A549 (cell line): Measurements from ENCODE around the gene ABCB8. TPM values are rescaled to one million over a fixed set of nuclear protein-coding genes. Genes with fewer than 3 reads are reported as not detected.

Experiments
- ATAC-seq, 2 experiments: fragments of 200-7000 bp in 1 of 2; fragments of >200 bp in 1 of 2; cut with Nextera tagmentation in 1 of 2; cut with Tn5 transposase in 1 of 2; 3 replicates each; pipeline versions ENCODE4 v1.8.0 to v1.9.1; 2018 to 2020; ENCODE audit warnings: mild to moderate bottlenecking in 1 of 2, moderate library complexity in 1 of 2
- CTCF ChIA-PET: fragments of 300-600 bp; sonication (Branson Sonifier 250); formaldehyde crosslinking; extraction: SDS; loops from one replicate; lab custom pipeline; 2021; ENCODE audit warnings: antibody characterized with exemption, inconsistent platforms; lab: Yijun Ruan, JAX
- POLR2A ChIA-PET: fragments of 350-600 bp; formaldehyde crosslinking; extraction: SDS; loops from one replicate; lab custom pipeline; 2021; ENCODE audit warnings: antibody characterized with exemption, inconsistent platforms; lab: Yijun Ruan, JAX
- DNase-seq, 2 experiments: peaks; one replicate each; pipeline versions ENCODE4 v3.0.0 to v3.0.0-alpha.2; 2011 to 2016; ENCODE audit warnings: low read depth in 1 of 2, low spot score in 1 of 2
- FAIRE-seq: peaks from 2 replicates; lab custom pipeline; 2011; peaks lifted over from hg19 to GRCh38; lab: Jason Lieb, UNC
- H3K27ac ChIP-seq, 2 experiments: fragments of >200 bp; sonication (Bioruptor Twin); formaldehyde crosslinking; 3 replicates each; pipeline ENCODE4 v1.5.1; 2016 to 2017
- H3K4me1 ChIP-seq: fragments of >200 bp; sonication (Bioruptor Twin); formaldehyde crosslinking; 3 replicates; pipeline ENCODE4 v1.6.1; 2016
- H3K4me2 ChIP-seq: fragments of >200 bp; sonication (Bioruptor Twin); formaldehyde crosslinking; 3 replicates; pipeline ENCODE4 v1.6.1; 2016
- H3K4me3 ChIP-seq: fragments of >200 bp; sonication (Bioruptor Twin); formaldehyde crosslinking; 3 replicates; pipeline ENCODE4 v1.5.1; 2016
- H3K9me3 ChIP-seq: fragments of >200 bp; sonication (Bioruptor Twin); formaldehyde crosslinking; 3 replicates; pipeline ENCODE4 v1.6.1; 2016
- CBX2 ChIP-seq: fragments of 200-600 bp; sonication (generic); IDR thresholded peaks from 2 replicates; pipeline ENCODE4 v1.6.1; 2016; ENCODE audit warnings: low read depth, mild to moderate bottlenecking, borderline replicate concordance
- CBX8 ChIP-seq: fragments of 200-600 bp; sonication (generic); IDR thresholded peaks from 2 replicates; pipeline ENCODE4 v1.6.1; 2016
- EHF ChIP-seq: fragments of 250-450 bp; sonication (Bioruptor Pico); IDR thresholded peaks from 2 replicates; pipeline ENCODE4 v1.5.0; 2020; ENCODE audit warnings: mild to moderate bottlenecking
- EHMT2 ChIP-seq: fragments of 200-600 bp; sonication (generic); IDR thresholded peaks from 2 replicates; pipeline ENCODE4 v1.6.1; 2016; ENCODE audit warnings: antibody characterized with exemption, low read depth, mild to moderate bottlenecking, moderate library complexity
- HOXB5 ChIP-seq: fragments of 250-450 bp; sonication (Bioruptor Pico); IDR thresholded peaks from 2 replicates; pipeline ENCODE4 v1.5.0; 2020; ENCODE audit warnings: mild to moderate bottlenecking, moderate library complexity
- JUN ChIP-seq, 2 experiments: fragments of >200 bp; sonication (Bioruptor Twin); formaldehyde crosslinking; IDR thresholded peaks; 2 replicates in 1 of 2; 3 replicates in 1 of 2; pipeline ENCODE4 v1.6.1; 2016 to 2017
- JUNB ChIP-seq: fragments of >200 bp; sonication (Bioruptor Twin); formaldehyde crosslinking; IDR thresholded peaks from 2 replicates; pipeline ENCODE4 v1.6.1; 2016
- MAZ ChIP-seq: fragments of 150-350 bp; IDR thresholded peaks from 2 replicates; pipeline ENCODE4 v1.6.1; 2014; ENCODE audit warnings: antibody characterized with exemption, low read depth, low read length, borderline replicate concordance
- MYC ChIP-seq: IDR thresholded peaks from 2 replicates; pipeline ENCODE4 v1.6.1; 2012; ENCODE audit warnings: mild to moderate bottlenecking, inconsistent platforms, low read length, improper control_type of control experiment, borderline replicate concordance
- NFE2L2 ChIP-seq: fragments of 150-350 bp; conservative IDR thresholded peaks from 2 replicates; pipeline ENCODE4 v1.6.1; 2014; ENCODE audit warnings: low read length
- NPAS2 ChIP-seq: fragments of 250-450 bp; sonication (Bioruptor Pico); IDR thresholded peaks from 2 replicates; pipeline ENCODE4 v1.8.0; 2022; ENCODE audit warnings: mild to moderate bottlenecking, moderate library complexity, borderline replicate concordance
- PHF8 ChIP-seq: fragments of 200-600 bp; sonication (generic); IDR thresholded peaks from 2 replicates; pipeline ENCODE4 v1.6.1; 2016; ENCODE audit warnings: low read depth, mild to moderate bottlenecking, antibody characterized with exemption, moderate library complexity, borderline replicate concordance
- RFX5 ChIP-seq: fragments of 450-650 bp; IDR thresholded peaks from 2 replicates; pipeline ENCODE4 v1.7.1; 2014; ENCODE audit warnings: antibody characterized with exemption, mild to moderate bottlenecking, moderate library complexity
- RNF2 ChIP-seq: fragments of 200-600 bp; sonication (generic); IDR thresholded peaks from 2 replicates; pipeline ENCODE4 v1.6.1; 2016; ENCODE audit warnings: low read depth, mild to moderate bottlenecking, antibody characterized with exemption, moderate library complexity, borderline replicate concordance
- TFCP2L1 ChIP-seq: fragments of 250-450 bp; sonication (Bioruptor Pico); IDR thresholded peaks from 2 replicates; pipeline ENCODE4 v1.5.0; 2021; ENCODE audit warnings: mild to moderate bottlenecking
- ZNF302 ChIP-seq: fragments of 250-450 bp; sonication (Bioruptor Pico); IDR thresholded peaks from 2 replicates; pipeline ENCODE4 v1.9.0; 2021; ENCODE audit warnings: inconsistent platforms, mild to moderate bottlenecking, moderate library complexity
- ZSCAN20 ChIP-seq: fragments of 250-450 bp; sonication (Bioruptor Pico); IDR thresholded peaks from 2 replicates; pipeline ENCODE4 v1.8.0; 2022; ENCODE audit warnings: mild to moderate bottlenecking, moderate library complexity
- WGBS: methylation state at CpG from one replicate; pipeline ENCODE4 v1.1.6; 2017; ENCODE audit errors: missing lambda C conversion rate; 5-methylcytosine and 5-hydroxymethylcytosine counted together
- polyA plus RNA-seq, 4 experiments: library from polyadenylated mRNA; depleted of rRNA in 3 of 4; stranded (reverse); fragments of >200 nt; fragmentation: RNase III in 1 of 4; extraction: RNeasy Plus Mini Kit Qiagen cat#74134 plus additional on column Dnase treatment in 1 of 4; gene quantifications; 2 replicates in 3 of 4; 3 replicates in 1 of 4; pipeline ENCODE4 v1.2.3, GENCODE V29; 2011 to 2017
- TF ChIP-seq, protein P1 (sequence below): fragments of 250-450 bp; sonication (Bioruptor Pico); IDR thresholded peaks from 2 replicates; pipeline ENCODE4 v1.5.0; 2020; ENCODE audit warnings: low read depth, mild to moderate bottlenecking, moderate library complexity
- TF ChIP-seq, protein P2 (sequence below): fragments of 450-650 bp; IDR thresholded peaks from 2 replicates; pipeline ENCODE4 v1.6.1; 2014; ENCODE audit warnings: antibody characterized with exemption
- TF ChIP-seq, protein P3 (sequence below): IDR thresholded peaks from 2 replicates; pipeline ENCODE4 v1.6.1; 2012; ENCODE audit warnings: low read depth, borderline replicate concordance
- TF ChIP-seq, protein P4 (sequence below): IDR thresholded peaks from 2 replicates; pipeline ENCODE4 v1.6.1; 2012
- TF ChIP-seq, protein P5 (sequence below): fragments of 250-450 bp; sonication (Bioruptor Pico); IDR thresholded peaks from 2 replicates; pipeline ENCODE4 v1.5.0; 2021; ENCODE audit warnings: mild to moderate bottlenecking, moderate library complexity, borderline replicate concordance
- TF ChIP-seq, protein P6 (sequence below): IDR thresholded peaks from 2 replicates; pipeline ENCODE4 v1.6.1; 2012
- TF ChIP-seq, protein P7 (sequence below): fragments of >200 bp; sonication (Bioruptor Twin); formaldehyde crosslinking; IDR thresholded peaks from 3 replicates; pipeline ENCODE4 v1.6.1; 2016
- TF ChIP-seq, protein P8 (sequence below): fragments of >200 bp; sonication (Bioruptor Twin); formaldehyde crosslinking; IDR thresholded peaks from 2 replicates; pipeline ENCODE4 v1.6.1; 2016

Gene ABCB8
- polyA plus RNA-seq, 2 of the 4 experiments (the other 2 are of a cell fraction): 19.6 to 41.1 TPM

DNA sequence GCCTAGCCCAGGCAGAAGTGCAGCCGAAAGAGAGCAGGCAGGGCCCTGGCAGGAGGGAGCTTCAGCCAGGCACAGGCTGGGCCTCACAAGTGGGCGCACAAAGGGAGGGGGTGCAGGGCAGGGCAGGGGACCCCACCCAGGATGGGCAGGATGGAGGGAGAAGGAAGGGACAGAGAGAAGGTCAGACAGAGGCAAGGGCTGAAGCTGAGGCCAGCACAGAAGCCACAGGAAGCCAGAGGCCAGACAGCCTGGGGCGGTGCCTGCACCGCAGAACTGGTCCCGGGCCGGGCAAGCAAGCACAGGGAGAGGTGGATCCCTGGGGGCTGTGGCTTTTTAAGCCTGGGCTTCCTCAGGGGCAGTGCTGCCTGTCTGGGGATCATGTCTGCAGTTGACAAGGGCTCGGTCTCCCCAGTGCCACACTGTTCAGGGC is 20.8 kb upstream of the ABCB8 start:
- no peaks in the 10 kb centered on the region for H3K9me3 ChIP-seq
- no peak for TF ChIP-seq NFE2L2
- TF ChIP-seq EHMT2: no peak
- TF ChIP-seq, protein P1, sequence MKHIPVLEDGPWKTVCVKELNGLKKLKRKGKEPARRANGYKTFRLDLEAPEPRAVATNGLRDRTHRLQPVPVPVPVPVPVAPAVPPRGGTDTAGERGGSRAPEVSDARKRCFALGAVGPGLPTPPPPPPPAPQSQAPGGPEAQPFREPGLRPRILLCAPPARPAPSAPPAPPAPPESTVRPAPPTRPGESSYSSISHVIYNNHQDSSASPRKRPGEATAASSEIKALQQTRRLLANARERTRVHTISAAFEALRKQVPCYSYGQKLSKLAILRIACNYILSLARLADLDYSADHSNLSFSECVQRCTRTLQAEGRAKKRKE (CRISPR knock-in tag): no peak
- TF ChIP-seq JUNB: no peak
- TF ChIP-seq ZNF302 (CRISPR knock-in tag): no peak
- no peak for TF ChIP-seq RNF2
- no peak for TF ChIP-seq NPAS2 (CRISPR knock-in tag)
- TF ChIP-seq, protein P2, sequence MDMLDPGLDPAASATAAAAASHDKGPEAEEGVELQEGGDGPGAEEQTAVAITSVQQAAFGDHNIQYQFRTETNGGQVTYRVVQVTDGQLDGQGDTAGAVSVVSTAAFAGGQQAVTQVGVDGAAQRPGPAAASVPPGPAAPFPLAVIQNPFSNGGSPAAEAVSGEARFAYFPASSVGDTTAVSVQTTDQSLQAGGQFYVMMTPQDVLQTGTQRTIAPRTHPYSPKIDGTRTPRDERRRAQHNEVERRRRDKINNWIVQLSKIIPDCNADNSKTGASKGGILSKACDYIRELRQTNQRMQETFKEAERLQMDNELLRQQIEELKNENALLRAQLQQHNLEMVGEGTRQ: no peak
- TF ChIP-seq CBX2: no peak
- TF ChIP-seq HOXB5 (CRISPR knock-in tag): no peak
- TF ChIP-seq CBX8: no peak
- TF ChIP-seq, protein P3, sequence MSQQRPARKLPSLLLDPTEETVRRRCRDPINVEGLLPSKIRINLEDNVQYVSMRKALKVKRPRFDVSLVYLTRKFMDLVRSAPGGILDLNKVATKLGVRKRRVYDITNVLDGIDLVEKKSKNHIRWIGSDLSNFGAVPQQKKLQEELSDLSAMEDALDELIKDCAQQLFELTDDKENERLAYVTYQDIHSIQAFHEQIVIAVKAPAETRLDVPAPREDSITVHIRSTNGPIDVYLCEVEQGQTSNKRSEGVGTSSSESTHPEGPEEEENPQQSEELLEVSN: no peak
- no peak for TF ChIP-seq PHF8
- TF ChIP-seq, protein P4, sequence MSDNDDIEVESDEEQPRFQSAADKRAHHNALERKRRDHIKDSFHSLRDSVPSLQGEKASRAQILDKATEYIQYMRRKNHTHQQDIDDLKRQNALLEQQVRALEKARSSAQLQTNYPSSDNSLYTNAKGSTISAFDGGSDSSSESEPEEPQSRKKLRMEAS: no peak
- TF ChIP-seq EHF (CRISPR knock-in tag): no peak
- TF ChIP-seq, protein P5, sequence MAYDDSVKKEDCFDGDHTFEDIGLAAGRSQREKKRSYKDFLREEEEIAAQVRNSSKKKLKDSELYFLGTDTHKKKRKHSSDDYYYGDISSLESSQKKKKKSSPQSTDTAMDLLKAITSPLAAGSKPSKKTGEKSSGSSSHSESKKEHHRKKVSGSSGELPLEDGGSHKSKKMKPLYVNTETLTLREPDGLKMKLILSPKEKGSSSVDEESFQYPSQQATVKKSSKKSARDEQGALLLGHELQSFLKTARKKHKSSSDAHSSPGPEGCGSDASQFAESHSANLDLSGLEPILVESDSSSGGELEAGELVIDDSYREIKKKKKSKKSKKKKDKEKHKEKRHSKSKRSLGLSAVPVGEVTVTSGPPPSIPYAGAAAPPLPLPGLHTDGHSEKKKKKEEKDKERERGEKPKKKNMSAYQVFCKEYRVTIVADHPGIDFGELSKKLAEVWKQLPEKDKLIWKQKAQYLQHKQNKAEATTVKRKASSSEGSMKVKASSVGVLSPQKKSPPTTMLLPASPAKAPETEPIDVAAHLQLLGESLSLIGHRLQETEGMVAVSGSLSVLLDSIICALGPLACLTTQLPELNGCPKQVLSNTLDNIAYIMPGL (CRISPR knock-in tag): no peak
- TF ChIP-seq, protein P6, sequence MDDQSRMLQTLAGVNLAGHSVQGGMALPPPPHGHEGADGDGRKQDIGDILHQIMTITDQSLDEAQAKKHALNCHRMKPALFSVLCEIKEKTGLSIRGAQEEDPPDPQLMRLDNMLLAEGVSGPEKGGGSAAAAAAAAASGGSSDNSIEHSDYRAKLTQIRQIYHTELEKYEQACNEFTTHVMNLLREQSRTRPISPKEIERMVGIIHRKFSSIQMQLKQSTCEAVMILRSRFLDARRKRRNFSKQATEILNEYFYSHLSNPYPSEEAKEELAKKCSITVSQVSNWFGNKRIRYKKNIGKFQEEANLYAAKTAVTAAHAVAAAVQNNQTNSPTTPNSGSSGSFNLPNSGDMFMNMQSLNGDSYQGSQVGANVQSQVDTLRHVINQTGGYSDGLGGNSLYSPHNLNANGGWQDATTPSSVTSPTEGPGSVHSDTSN: no peak
- TF ChIP-seq, all 56 proteins: peak for 0
- Histone ChIP-seq H3K4me2 (no peak overlapping the region), H3K27ac (no peak overlapping the region), H3K4me3 (no peak overlapping the region), H3K4me1 (peaks cover 26% of the 10 kb centered on the region; the same call in 1 of the 3 replicates)
- 80% methylated on average over 6 of the region's 7 CpGs for WGBS
- DNase-seq (no peak), FAIRE-seq (no peak), ATAC-seq (no peak; a peak in 1 of 6 replicates)
- ChIA-PET CTCF (interaction anchor here (0.7 to 11.2 kb wide), 9 partner anchors 9 to 45 kb away, joined by 3 to 110 read pairs (median 4); partner anchors contain the start of gene ATG9B), POLR2A (no interaction called here)

DNA sequence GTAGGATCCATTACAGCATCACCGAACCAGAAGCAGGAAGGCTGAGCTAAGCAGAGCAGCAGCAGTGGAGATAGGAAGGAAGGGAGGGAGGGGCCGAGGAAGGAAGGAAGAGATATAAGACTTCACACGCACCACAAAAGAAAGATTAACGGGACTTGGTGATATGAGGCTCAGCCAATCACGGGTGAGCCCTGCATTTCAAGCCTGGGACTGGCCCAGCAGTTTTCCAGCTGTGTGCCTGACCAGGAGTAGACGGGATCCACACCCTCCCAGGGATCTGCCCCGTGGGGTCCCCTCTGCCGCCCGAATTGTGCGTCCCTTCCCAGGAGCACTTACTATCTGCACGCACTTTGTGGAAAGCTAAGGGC is 20.1 kb upstream of the ABCB8 start:
- WGBS: 69% methylated on average over 11 of the region's 11 CpGs
- POLR2A ChIA-PET: no interaction called here
- H3K4me2 ChIP-seq: no peak overlapping the region
- no peak for DNase-seq
- ATAC-seq: no peak
- H3K9me3 ChIP-seq: no peaks in the 10 kb centered on the region
- H3K4me3 ChIP-seq: no peak overlapping the region
- H3K4me1 ChIP-seq: peaks cover 28% of the 10 kb centered on the region; the same call in 1 of the 3 replicates
- no peak overlapping the region for H3K27ac ChIP-seq
- no peak for FAIRE-seq
- CTCF ChIA-PET: interaction anchor here (0.7 to 11.2 kb wide), 12 partner anchors 11 to 110 kb away, joined by 3 to 110 read pairs (median 6); partner anchors contain the start of gene ATG9B
- TF ChIP-seq RNF2: no peak
- TF ChIP-seq MYC: no peak
- TF ChIP-seq, protein P7, sequence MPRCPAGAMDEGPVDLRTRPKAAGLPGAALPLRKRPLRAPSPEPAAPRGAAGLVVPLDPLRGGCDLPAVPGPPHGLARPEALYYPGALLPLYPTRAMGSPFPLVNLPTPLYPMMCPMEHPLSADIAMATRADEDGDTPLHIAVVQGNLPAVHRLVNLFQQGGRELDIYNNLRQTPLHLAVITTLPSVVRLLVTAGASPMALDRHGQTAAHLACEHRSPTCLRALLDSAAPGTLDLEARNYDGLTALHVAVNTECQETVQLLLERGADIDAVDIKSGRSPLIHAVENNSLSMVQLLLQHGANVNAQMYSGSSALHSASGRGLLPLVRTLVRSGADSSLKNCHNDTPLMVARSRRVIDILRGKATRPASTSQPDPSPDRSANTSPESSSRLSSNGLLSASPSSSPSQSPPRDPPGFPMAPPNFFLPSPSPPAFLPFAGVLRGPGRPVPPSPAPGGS: no peak
- no peak for TF ChIP-seq PHF8
- no peak for TF ChIP-seq JUN (IDR thresholded peaks at IDR 0.05)
- no peak for TF ChIP-seq MAZ
- TF ChIP-seq, protein P2: no peak
- no peak for TF ChIP-seq ZSCAN20 (CRISPR knock-in tag)
- no peak for TF ChIP-seq RFX5
- TF ChIP-seq, protein P3: no peak
- TF ChIP-seq TFCP2L1 (CRISPR knock-in tag): no peak
- TF ChIP-seq, protein P5 (CRISPR knock-in tag): no peak
- TF ChIP-seq, protein P8, sequence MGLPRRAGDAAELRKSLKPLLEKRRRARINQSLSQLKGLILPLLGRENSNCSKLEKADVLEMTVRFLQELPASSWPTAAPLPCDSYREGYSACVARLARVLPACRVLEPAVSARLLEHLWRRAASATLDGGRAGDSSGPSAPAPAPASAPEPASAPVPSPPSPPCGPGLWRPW: no peak
